ENCODE data around the gene UGT3A2.

DNA sequence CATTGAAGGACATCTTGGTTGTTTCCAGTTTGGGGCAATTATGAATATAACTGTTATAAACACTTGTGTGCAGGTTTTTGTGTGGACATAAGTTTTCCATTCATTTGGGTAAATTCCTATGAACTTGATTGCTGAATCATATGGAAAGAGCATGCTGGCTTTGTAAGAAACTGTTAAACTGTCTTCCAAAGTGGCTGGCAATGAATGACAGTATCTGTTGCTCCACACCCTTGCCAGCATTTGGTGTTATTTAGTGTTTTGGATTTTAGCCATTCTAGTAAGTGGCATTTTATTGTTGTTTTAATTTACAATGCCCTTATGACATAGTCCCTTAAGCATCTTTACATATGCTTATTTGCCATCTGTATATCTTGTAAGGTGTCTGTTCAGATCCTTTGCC is 29.8 kb upstream of the UGT3A2 start:
- TF ChIP-seq POLR2AphosphoS5 (IDR thresholded peaks at IDR 0.05; ENCODE audit: low read depth, low read length) (no peak), SIN3A (IDR thresholded peaks at IDR 0.05; ENCODE audit: borderline replicate concordance, insufficient read depth, low read depth, low read length) (no peak), TCF7L2 (IDR thresholded peaks at IDR 0.05; ENCODE audit: low read depth, low read length) (no peak)
- TF ChIP-seq, protein P1, sequence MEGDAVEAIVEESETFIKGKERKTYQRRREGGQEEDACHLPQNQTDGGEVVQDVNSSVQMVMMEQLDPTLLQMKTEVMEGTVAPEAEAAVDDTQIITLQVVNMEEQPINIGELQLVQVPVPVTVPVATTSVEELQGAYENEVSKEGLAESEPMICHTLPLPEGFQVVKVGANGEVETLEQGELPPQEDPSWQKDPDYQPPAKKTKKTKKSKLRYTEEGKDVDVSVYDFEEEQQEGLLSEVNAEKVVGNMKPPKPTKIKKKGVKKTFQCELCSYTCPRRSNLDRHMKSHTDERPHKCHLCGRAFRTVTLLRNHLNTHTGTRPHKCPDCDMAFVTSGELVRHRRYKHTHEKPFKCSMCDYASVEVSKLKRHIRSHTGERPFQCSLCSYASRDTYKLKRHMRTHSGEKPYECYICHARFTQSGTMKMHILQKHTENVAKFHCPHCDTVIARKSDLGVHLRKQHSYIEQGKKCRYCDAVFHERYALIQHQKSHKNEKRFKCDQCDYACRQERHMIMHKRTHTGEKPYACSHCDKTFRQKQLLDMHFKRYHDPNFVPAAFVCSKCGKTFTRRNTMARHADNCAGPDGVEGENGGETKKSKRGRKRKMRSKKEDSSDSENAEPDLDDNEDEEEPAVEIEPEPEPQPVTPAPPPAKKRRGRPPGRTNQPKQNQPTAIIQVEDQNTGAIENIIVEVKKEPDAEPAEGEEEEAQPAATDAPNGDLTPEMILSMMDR (IDR thresholded peaks at IDR 0.05) = no peak
- TF ChIP-seq, protein P2, sequence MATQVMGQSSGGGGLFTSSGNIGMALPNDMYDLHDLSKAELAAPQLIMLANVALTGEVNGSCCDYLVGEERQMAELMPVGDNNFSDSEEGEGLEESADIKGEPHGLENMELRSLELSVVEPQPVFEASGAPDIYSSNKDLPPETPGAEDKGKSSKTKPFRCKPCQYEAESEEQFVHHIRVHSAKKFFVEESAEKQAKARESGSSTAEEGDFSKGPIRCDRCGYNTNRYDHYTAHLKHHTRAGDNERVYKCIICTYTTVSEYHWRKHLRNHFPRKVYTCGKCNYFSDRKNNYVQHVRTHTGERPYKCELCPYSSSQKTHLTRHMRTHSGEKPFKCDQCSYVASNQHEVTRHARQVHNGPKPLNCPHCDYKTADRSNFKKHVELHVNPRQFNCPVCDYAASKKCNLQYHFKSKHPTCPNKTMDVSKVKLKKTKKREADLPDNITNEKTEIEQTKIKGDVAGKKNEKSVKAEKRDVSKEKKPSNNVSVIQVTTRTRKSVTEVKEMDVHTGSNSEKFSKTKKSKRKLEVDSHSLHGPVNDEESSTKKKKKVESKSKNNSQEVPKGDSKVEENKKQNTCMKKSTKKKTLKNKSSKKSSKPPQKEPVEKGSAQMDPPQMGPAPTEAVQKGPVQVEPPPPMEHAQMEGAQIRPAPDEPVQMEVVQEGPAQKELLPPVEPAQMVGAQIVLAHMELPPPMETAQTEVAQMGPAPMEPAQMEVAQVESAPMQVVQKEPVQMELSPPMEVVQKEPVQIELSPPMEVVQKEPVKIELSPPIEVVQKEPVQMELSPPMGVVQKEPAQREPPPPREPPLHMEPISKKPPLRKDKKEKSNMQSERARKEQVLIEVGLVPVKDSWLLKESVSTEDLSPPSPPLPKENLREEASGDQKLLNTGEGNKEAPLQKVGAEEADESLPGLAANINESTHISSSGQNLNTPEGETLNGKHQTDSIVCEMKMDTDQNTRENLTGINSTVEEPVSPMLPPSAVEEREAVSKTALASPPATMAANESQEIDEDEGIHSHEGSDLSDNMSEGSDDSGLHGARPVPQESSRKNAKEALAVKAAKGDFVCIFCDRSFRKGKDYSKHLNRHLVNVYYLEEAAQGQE (IDR thresholded peaks at IDR 0.05; ENCODE audit: insufficient read depth in 1 of 2, low read depth in 2 of 2, low read length in 1 of 2) = no peak

Measured in Panc1 (cell line).